Ecto neural progenitor cell (in vitro differentiated cells): ENCODE results near the gene CCNT2.
"Not testable (repeated sequence)": the region's sequence is repeated elsewhere in the genome, so short reads cannot be mapped to it uniquely, and the experiment has no call there.

Experiments used
- DNase-seq: peaks from one replicate; pipeline ENCODE4 v3.0.0-alpha.2; 2018; ENCODE audit warnings: low spot score

CCNT2 gene

DNA sequence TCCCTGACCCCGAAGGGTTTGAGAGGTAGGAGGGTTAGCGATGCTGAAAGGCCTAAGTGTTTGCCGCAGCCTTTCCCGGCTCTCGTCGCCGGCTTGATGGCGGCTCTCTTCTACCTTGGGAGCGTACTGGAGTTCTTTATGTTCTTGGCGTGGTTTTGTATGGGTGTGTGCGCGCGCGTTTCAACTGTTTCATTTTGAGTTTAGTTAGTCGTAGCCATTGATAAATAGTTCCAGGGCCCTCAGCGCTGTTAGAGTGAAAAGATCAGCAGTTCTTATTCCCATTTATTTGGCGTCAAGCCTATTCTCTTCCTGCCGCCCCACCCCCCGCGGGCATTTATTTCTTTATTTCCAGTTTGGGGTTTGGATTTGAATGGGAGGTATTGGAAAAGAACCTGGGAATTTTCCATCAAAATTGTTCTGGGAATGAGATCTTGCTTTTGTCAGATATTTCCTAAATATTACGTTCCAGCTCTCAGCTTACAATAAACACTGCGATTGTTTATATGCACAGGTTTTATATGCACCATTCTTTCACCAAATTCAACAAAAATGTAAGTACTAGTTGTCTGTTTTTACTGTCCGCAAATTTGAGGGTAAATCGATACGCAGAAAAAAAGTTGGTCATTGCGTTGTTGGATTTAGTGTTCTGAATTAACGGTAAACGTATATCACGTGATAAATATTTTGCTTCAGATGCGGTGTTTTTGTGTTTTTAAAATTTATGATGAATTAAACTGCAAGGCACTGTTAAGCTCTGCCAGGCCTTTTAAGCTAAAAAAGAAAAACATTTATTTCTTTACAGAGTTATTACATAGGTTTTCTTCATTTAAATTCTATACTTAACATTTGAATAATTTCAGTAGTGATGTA lies 954 bp downstream of the CCNT2 start:
- DNase-seq, result no peak

DNA sequence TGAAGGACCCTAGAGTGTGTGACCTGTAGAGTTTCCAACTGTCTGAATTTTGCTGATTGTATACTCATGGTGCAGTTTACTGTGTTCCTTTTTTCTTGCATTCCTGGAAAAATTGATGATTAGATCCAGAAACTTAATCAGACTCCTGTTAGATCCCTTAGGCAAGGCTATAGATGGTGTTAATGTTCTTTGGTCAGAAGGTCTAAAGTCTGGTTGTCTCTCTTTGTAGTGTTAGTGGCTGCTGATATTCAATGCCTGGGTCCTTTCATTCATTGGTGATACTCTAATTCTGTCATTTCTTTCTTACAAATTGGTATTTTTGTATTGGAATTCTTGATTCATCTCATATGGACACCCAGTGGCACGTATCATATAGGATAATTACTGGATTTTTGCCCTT lies 6.3 kb downstream of the CCNT2 start:
- no peak for DNase-seq

DNA sequence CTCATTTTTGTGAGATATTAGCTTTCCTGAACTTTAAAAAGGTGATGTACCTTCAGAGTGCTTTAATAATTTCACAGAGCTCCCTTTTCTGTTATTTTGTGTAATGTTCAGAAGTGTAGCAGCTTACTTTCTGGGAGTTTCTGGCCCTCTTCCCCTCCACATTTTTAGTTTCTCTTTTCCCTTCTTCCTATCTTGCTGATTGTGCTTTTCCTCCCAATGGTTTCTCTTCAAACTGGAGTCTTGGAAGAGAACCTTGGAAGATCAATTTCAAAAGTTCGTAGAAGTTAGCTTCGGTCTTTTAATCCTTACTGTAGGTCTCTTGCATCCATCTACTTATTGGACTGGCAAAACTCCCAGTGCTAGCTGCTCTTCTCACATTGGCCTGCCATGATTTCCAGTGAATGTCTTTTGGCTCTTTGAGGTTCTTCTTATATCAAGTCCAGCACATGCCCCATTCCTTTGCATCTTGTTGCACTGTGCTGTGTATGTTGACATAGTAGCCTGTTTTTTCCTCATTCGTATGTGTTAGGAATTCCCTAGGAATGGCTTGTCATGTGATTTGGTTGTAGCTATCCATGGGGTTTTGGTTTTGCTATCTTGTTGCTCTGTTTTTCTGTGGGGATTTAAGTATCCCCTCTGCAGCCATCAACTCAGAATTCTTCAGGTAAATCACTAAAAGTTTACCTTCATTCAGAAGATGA lies 7.8 kb downstream of the CCNT2 start:
- no peak for DNase-seq

DNA sequence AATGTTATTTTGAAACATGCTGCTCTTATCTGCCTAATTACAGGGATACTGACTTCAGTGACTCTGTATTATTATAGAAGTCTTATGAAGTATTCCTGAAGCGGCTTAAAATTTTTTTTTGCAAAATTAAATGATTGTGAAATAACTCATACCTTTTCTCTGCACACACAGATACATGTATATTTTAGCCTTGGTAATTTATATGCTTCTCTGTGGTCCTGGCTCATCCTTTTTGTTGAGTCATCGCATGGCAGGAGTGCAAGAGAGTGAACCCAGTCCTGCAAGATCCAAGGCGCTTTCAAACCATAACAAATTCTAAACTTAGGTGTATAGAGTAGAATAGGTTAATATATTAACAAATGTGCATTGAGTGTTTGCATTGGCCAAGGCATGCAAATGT lies 8.6 kb downstream of the CCNT2 start:
- no peak for DNase-seq

DNA sequence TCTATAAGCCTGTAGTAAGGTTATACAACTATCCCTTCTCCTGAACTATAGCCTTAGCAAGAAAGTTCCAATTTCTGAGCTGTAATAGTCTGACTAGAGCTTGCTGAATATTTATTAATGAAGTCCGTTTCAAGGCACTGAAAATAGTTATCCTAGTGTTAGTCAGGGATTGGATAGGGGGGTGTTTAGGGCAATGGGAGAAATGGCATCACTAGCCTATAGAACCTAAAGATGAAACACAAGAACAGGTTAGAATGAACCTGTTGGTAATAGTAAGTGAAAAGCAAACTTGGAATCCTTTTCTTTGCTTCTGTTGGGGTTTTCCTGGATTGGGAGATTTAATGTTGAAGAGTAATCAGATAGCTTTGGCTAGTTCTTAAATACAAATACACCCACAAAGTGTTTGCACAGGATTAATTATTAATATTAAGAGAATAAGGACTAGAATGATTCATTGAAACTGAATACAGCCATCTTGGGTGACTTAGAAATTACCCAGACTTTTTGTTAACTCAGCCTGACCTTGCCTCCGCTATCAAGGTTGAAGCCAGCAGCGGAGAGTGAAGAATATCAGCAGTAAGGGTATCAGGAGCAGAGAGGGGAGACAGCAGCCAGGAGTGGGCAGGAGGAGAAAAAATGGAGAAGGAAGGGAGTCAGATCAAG lies 14.4 kb downstream of the CCNT2 start:
- DNase-seq, result no peak

DNA sequence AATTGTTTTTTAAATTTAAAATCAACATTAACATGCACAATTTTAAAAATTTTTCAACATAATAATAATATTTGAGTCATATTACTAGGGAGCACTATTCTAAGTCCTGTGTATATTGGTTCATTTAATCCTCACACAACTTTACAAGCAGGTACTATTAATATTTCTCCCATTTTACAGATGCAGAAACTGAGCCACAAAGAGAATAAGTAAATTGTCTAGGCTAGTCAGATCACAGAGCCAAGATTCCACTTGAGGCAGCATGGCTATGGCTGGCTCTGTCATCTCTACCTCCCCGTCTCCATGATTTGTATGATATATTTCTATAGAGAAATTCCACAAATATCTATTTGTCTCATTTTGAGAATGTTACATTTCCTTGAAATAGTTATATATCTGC lies 15.1 kb downstream of the CCNT2 start:
- no peak for DNase-seq

DNA sequence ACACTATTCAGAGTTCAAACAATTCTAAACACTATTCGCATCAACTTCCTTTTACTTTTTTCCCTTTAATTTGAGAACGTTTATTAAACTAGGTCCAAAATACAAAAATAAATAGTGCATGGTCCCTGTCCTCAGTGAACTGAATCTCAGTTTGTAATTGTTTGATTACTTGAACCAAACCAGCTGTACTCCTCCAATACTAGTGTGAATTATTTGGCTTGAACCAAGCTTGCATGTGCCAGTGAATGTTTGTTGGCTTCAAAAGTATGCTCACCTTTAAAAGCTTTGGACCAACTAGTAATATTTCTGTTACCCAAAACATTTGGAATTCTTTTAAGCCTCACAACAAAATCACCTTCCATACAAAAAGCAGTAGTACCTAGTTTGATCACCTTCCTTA lies 15.5 kb downstream of the CCNT2 start:
- no peak for DNase-seq

DNA sequence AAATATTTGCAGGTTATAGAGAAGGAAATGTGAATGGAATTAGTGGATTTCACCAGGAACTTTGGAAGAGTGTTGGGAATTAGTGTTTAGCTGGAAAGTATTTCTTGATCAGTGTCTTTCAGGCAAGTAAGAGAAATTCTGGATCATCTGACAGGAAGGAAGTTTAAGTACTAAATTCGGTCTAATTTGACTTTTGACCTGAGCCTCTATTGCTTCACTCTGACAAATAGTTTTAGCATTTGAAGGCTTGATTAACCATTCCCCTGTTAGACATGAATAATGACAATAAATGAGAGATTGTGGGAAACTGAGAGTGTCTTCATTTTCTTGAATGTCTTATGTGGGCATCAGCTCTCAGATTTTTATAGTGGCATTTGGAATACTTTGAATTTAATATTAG lies 16.0 kb downstream of the CCNT2 start:
- no peak for DNase-seq

DNA sequence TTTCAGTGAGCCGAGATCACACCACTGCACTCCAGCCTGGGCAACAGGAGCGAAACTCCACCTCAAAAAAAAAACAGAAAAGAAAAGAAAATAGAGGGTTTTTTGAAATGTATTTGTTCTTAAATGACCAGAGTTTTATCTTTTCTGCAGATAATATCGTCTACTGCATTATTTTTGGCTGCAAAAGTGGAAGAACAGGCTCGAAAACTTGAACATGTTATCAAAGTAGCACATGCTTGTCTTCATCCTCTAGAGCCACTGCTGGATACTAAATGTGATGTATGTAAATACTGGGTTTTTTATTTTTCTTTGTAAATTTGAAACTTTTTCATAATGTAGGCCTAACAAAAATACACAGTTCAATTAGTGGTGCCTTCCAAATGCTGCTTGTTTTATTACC lies 18.1 kb downstream of the CCNT2 start:
- no peak for DNase-seq

DNA sequence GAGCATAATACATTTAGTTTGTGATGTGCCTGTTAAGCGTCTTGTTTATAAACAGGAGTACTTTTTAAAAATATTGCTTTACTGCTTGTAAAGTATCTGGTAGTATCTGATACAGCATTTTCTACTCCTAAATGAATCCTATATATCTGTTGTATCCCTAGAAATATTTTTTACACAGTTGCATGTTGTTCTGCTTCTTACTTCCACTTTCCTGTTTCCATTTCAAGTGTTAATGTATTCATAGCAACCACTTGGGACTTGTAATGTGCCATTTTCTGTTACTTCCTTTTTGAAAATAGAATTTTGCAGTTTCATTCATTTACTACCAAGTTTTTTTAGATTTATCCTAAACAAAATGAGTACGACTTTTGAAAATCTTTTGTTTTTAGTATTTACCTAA lies 24.9 kb downstream of the CCNT2 start:
- DNase-seq, result no peak

DNA sequence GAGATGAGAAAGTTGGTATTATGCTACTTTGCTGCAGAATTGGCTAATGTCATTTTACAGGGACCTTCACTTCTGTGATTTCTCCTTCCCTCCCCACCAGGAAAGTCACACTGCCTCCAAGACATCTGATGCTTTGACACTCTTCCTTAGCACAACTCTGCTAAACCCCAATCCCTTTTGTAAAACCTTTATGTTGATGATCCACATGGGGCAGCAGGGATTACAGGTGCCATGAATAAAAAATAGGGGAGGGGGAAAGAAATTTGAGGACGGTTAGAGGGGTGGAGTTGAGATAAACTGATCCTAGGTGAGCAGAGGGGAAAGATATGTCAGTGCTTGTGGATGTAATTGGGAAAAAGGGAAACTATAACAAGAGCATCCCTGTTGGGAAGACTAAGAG lies 26.4 kb downstream of the CCNT2 start:
- DNase-seq, result no peak

DNA sequence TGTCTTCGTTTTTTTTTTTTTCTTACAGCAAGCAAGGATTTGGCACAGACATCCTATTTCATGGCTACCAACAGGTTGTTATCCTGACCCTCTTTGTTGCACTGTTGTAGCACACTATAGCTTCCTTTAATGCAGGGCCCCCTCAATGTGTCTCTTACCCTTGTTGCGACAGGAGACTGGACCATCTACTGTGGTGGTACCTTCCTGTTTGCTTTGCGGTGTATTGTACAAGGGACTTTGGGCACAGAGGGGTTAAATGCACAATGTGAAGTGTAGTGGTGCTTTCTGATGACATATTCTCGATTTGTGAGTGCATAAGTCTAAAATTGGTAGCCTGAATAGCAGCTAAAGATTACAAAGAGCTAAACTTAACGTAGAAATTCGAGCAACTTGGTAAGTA lies 27.5 kb downstream of the CCNT2 start:
- no peak for DNase-seq

DNA sequence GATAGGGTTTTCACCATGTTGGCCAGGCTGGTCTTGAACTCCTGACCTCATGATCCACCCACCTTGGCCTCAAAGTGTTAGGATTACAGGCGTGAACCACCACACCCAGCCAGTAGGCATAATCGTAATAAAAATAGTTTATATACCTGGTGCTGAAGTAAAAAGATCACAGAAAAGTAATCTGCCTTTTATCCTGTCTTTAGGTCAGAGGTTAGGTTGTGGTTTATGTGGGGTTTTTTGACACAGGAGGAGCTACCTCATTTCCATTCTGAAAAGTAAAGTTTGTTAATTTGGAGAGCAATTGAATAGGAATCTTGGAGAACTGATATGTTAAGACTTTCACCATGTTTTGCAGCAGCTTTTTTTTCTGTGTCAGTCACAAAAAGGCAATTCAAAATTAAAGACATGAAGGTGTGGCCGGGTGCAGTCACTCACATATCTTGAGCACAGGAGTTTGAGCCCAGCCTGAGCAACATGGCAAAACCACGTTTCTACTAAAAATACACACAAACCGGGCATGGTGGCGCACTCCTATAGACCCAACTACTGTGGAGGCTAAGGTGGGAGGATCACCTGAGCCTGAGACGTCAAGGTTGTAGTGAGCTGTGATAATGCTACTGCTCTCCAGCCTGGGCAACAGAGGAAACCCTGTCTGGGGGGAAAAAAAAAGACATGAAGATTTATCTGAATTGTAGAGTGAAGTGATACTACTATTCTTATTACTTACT lies 31.5 kb downstream of the CCNT2 start:
- DNase-seq, result no peak

DNA sequence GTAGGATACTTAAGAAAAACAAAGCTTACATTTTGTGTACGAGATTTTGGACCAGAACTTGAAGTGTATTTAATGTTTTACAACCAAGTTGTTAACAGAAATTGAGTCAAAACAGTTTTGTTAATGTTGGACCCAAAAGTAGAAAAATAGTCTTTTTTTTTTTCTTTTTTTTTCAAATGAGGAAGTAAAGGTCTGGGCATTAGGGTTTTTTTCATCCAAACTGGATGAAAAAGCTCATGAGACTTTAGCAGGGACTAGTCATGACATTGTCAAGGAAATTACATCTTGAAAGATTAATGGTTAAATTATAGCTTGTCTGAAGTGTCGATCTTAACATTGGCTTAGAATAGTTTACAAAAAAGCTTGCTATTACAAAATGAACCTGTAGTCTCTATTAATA lies 32.3 kb downstream of the CCNT2 start:
- DNase-seq, result no peak

DNA sequence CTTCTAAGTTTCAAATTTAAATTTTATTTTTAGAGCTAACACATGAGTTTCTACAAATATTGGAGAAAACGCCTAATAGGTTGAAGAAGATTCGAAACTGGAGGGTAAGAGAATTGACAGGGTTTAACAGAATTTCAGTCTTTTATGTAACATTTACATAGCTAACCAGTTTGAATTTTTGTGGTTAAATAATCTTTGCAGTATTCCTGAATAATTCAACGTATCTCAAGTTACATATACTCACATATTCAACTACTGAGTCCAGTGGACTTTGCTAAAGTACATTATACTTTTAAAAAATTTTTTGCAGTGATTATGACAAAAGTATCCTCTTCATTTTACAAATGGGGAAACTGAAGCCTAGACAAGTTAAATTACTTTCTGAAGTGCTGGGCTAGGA lies 34.0 kb downstream of the CCNT2 start:
- DNase-seq, result no peak

DNA sequence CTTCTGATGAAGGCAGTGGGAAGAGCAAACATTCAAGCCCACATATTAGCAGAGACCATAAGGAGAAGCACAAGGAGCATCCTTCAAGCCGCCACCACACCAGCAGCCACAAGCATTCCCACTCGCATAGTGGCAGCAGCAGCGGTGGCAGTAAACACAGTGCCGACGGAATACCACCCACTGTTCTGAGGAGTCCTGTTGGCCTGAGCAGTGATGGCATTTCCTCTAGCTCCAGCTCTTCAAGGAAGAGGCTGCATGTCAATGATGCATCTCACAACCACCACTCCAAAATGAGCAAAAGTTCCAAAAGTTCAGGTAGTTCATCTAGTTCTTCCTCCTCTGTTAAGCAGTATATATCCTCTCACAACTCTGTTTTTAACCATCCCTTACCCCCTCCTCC lies 35.4 kb downstream of the CCNT2 start:
- DNase-seq, result no peak

DNA sequence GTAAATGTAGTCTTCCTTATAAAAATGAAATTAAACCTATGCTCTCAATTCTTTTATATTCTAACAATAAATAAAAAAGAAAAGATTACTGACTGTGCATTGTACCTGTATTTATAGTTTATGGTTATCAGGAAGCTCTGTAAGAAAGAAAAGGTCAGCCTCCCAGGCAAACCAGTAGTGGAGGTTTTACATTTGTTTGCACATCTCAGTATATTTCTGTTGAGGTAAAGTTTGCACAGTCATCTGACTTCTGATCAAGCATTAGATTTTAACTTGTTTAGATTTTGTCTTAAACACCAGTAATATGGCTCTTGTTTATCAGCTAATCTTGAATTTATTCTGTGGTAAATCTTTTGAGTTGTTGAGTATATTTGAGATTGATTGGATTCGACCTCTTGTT lies 37.1 kb downstream of the CCNT2 start:
- DNase-seq, result no peak

DNA sequence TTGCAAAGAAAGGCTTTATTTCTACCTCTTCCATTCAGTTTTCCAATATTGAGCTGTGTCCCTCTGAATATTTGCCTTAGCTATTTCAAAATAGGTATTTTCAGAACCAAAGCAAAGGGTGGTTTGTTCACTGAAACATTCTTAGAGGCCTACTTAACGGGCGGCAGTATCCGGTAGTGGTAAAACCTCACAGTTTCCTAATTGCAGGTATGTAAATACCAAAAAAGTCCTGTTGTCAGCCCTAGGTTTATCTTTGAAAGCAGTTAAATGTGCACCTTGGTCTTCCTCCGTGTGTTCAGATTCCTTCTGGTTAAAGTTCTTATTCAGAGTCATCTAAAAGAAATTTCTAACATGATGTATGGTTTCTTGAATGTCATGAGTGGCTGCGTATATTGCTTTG lies 38.9 kb downstream of the CCNT2 start:
- no peak for DNase-seq

DNA sequence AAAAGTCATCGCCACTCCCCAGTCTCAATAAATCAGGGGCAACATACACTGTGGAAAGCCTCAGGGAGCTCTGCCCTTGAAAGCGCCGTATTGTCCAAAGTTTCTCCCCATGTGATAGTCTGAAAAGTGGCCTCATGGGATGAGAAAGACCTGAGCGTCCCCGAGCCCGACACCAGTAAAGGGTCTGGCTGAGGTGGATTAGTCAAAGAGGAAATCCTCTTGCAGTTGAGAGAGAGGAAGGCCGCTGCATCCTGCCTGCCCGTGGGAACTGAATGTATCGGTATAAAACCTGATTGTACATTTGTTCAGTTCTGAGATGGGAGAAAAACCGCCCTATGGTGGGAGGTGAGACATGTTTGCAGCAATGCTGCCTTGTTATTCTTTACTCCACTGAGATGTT lies 48.5 kb downstream of the CCNT2 start:
- not testable (repeated sequence) for DNase-seq

DNA sequence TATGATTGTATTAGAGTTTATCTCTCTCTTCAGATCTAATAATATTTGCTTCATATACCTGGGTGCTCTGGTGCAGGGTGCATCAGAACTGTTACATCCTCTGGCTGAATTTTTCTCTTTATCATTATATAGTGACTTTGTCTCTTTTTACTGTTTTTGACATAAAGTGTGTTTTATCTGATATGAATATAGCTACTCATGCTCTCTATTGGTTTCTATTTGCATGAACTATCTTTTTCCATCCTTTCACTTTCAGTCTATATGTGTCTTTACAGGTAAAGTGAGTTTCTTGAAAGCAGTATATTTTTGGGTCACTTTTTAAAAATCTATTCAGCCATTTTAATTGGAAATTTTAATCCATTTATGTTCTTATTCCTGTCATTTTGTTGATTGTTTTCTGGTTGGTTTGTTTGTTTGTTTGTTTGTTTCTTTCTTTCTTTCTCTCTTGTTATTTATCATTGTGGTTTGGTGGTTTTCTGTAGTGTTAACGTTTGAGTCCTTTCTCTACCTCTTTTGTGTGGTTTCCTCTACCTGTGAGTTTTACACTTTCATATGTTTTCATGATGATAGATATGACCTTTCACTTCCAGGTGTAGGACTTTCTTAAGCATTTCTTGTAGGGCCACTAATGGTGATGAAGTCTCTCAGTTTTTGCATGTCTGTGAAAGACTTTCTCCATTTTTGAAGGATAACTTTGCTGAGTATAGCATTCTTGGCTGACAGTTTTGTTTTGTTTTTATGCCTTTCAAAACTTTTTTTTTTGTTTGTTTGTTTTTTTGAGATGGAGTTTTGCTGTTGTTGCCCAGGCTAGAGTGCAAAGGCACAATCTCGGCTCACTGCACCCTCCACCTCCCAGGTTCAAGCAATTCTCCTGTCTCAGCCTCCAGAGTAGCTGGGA lies 54.9 kb downstream of the CCNT2 start:
- no peak for DNase-seq

DNA sequence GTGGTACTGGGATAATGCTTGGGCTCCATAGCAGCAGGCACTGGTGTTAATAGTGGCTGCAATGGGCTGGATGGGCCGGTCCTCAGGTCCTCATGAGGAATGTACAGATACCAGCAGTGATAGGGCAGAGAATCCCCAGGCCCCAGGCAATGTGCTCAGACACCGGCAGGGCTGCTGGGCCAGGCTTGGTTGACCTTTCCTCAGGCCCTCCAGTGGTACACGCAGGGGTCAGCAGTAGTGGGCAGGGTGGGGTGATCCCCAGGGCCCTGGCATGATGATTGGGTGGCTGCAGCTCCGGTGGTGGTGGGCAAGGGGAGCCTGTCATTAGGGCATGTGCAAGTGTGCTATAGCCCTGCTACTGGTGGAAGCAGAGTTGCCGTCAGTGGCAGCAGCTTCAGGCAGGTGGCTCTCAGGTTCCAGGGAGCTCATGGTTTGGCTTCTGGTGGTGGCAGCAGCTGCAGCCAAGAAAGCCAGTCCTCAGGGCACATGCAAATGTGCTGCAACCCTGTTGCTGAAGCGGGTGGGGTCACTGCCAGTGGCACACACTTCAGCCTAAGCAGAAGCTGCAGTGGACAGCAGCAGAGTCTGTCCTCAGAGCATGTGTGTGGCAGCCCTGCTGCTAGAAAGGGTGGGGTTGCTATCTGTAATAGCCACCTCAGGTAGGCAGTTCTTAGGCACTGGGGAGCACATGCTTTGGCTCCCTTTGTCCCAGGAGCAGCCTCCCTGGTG lies 56.8 kb downstream of the CCNT2 start:
- no peak for DNase-seq
